ENCODE data around the gene RNF227.

The RNF227 gene

DNA sequence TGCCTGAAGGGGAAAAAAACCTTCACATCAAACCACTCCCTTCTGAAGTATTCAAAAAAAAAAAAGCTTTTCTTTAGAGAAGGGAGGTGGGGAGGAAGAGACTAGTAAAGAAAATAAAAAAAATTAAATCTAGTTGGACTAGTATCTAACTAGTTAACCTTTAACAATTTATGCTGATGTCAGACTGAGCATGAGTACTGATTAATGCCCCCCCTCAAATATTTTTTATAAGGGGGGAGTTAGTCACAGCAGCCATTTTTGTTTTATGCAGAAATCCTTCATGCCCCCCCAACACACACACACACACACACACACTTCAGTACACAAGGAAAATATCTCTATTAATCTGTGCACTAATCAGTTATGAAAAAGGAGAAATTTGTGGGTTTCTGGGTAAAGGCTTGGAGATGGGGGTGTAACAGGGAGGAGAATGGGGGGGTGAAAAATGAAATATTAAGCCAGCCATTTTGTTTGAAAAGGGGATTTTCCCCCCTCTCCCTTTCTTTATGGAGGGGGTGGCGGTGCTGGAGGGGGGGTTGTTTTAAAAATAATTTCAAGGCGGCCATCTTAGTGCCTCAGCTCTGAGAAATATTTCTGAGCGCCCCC lies 32.2 kb downstream of the RNF227 start:
- Histone ChIP-seq H3K27me3 (no peaks in the 10 kb centered on the region), H3K9me3 (no peaks in the 10 kb centered on the region), H3K36me3 (peaks cover 3% of the 10 kb centered on the region; the same call in 1 of the 2 replicates), H3K4me3 (ENCODE audit: low read depth, low read length) (peak overlapping the region; percentile 60), H3K4me1 (peaks cover 3% of the 10 kb centered on the region; the same call in 1 of the 2 replicates)
- TF ChIP-seq, protein P1, sequence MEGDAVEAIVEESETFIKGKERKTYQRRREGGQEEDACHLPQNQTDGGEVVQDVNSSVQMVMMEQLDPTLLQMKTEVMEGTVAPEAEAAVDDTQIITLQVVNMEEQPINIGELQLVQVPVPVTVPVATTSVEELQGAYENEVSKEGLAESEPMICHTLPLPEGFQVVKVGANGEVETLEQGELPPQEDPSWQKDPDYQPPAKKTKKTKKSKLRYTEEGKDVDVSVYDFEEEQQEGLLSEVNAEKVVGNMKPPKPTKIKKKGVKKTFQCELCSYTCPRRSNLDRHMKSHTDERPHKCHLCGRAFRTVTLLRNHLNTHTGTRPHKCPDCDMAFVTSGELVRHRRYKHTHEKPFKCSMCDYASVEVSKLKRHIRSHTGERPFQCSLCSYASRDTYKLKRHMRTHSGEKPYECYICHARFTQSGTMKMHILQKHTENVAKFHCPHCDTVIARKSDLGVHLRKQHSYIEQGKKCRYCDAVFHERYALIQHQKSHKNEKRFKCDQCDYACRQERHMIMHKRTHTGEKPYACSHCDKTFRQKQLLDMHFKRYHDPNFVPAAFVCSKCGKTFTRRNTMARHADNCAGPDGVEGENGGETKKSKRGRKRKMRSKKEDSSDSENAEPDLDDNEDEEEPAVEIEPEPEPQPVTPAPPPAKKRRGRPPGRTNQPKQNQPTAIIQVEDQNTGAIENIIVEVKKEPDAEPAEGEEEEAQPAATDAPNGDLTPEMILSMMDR (IDR thresholded peaks at IDR 0.05; ENCODE audit: low read depth, low read length): no peak
- no peak for DNase-seq

DNA sequence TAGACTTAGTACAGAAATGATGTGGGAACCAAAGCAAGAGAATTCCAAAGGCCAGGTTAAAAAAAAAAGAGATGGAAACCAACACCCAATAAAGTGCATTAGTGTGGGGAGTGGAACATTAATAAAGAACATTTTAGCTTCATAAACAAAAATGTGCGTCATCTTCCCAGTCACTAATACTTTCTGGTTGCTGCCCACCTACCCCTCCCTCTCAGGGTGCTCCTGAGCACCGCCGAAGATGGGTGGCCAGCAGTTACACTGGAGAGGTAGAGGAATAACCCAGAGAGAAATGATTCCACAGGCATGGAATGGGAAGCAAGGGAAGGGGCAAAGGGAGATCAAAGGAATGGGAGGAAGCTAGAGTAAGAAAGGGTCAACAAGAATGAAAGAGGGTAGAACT lies 33.5 kb downstream of the RNF227 start:
- H3K27me3 ChIP-seq: no peaks in the 10 kb centered on the region
- H3K36me3 ChIP-seq: peaks cover 5% of the 10 kb centered on the region; the same call in 1 of the 2 replicates
- H3K4me1 ChIP-seq: peaks cover 3% of the 10 kb centered on the region; the same call in 1 of the 2 replicates
- peak overlapping the region; percentile 60 for H3K4me3 ChIP-seq (ENCODE audit: low read depth, low read length)
- no peaks in the 10 kb centered on the region for H3K9me3 ChIP-seq
- TF ChIP-seq, protein P1 (IDR thresholded peaks at IDR 0.05; ENCODE audit: low read depth, low read length): no peak
- no peak for DNase-seq

DNA sequence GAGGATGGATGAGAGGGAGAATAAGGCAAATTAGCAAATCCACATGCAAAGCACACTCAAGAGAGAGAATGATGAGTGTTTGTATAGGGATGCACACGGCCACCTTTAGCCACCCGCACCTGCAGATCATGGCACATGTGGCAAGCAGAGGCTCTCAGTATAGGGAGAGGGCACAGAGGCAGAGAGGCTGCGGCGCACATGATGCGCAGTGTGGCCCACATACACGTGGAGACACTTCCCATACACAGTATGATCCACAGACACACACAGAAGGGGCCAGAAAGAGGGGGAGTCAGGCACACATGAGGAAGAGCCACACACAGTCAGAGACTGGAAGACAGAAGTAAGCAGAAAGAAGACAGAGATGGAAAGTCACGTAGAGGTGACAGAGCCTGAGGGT lies 34.0 kb downstream of the RNF227 start:
- no peak for DNase-seq
- no peaks in the 10 kb centered on the region for H3K27me3 ChIP-seq
- peak overlapping the region; percentile 60 for H3K4me3 ChIP-seq (ENCODE audit: low read depth, low read length)
- peaks cover 5% of the 10 kb centered on the region; the same call in 1 of the 2 replicates for H3K36me3 ChIP-seq
- TF ChIP-seq, protein P1 (IDR thresholded peaks at IDR 0.05; ENCODE audit: low read depth, low read length): no peak
- H3K4me1 ChIP-seq: peaks cover 3% of the 10 kb centered on the region; the same call in 1 of the 2 replicates
- no peaks in the 10 kb centered on the region for H3K9me3 ChIP-seq

- Histone ChIP-seq H3K36me3 (peaks cover 5% of the 10 kb centered on the region; the same call in 1 of the 2 replicates), H3K9me3 (no peaks in the 10 kb centered on the region), H3K27me3 (no peaks in the 10 kb centered on the region), H3K4me1 (peaks cover 3% of the 10 kb centered on the region; the same call in 1 of the 2 replicates), H3K4me3 (ENCODE audit: low read depth, low read length) (peak overlapping the region; percentile 60)
- DNase-seq: peak; percentile 71
- TF ChIP-seq, protein P1 (IDR thresholded peaks at IDR 0.05; ENCODE audit: low read depth, low read length): no peak
Measured at GRCh38 chr17:7881276-7882054, 34.6 kb downstream of the RNF227 start.

DNA sequence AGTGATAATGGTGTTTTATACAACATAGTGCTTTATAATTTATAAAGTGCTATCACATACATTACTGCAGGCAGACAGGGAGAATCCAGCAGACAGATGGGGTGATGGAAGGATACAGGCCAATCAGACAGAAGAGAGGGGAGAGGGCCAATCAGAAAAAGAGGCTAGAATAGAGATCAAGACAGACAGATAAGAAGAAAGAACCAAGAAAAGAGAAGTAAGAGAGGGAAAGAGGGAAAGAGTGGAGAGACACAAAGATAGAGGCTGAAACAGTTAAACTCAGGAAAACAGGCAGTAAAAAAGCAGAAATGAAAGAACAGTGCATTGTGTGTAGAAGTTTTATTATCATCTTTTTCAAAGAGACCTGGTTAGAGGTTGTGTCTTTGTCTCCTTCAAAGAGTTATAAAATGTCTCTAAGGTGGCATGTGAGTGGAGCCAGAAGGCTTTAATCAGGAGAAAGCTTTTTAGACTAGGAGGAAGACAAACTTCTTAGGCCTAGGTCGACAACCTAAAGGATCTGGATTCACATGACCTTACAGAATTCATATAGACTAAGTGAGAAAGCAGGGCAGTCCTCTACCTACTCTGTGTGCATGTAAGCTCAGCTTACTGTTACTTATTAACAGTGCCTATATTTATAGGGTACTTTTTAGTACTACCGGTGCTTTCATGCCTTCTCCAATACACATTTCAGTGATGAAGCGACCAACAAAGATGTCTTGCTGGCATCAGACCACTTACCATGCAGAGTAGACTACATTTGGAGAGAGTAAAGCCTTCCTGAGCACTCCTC lies 35.8 kb downstream of the RNF227 start:
- Histone ChIP-seq H3K36me3 (peaks cover 5% of the 10 kb centered on the region; the same call in 1 of the 2 replicates), H3K9me3 (no peaks in the 10 kb centered on the region), H3K4me1 (peaks cover 3% of the 10 kb centered on the region; the same call in 1 of the 2 replicates), H3K4me3 (ENCODE audit: low read depth, low read length) (no peak overlapping the region), H3K27me3 (no peaks in the 10 kb centered on the region)
- no peak for DNase-seq
- TF ChIP-seq, protein P1 (IDR thresholded peaks at IDR 0.05; ENCODE audit: low read depth, low read length): no peak

All from BE2C (cell line).